NCI-H1436 (cell line): Measurements from ENCODE around the gene C2CD2L.
"Not testable (repeated sequence)": the region's sequence is repeated elsewhere in the genome, so short reads cannot be mapped to it uniquely, and the experiment has no call there.

ENCODE experiments used
- DNase-seq: peaks from one replicate; lab custom pipeline; 2025; lab: John Stamatoyannopoulos, UW

Gene C2CD2L

DNA sequence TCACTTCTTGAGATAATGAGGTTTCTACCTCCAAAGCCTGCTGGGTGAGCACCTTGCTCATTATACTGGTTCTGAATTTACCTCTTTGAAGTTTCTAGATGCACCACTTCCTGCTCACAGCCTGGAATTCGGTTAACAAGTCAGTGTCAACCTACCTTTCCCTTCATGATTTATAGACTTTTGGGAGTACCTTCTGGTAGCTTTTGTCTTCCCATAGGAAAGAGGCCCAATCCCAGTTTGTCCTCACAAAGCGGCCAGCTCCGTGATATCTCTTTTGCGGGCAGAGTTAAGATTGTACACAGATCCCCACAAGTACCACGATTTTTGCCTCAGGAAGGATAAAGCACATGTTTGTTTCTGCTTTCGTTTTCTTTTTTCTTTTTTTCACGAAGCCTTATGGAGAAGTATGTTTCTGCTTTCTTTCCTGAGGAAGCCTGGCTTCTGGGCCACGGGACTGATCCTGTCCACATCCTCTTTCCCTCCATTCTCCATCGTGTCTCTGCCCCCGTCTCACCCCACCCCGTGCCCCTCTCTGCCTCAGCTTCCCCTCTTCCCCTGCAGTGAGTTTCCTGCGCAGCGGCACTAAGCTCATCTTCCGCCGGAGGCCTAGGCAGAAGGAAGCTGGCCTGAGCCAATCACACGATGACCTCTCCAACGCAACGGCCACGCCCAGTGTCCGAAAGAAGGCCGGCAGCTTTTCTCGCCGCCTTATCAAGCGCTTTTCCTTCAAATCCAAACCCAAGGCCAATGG lies 8.5 kb downstream of the C2CD2L start:
- DNase-seq = no peak

DNA sequence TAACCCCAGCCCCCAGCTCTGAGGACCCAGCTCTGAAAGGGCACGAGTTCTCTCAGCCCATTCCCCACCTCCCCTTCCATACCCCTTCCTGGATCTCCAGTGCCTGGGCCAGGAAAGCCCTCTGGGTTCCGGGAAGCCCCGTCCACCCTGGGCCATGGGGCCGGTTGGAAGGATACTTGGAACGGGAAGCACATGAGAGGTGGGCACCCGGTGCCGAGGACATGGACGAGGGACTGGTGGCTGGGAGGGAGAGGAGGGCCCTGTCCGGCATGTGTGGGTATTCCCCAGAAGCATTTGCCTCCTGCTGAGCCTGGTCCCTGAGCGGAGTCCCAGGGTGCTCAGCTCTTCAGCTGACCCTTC lies 9.1 kb downstream of the C2CD2L start:
- DNase-seq = no peak

DNA sequence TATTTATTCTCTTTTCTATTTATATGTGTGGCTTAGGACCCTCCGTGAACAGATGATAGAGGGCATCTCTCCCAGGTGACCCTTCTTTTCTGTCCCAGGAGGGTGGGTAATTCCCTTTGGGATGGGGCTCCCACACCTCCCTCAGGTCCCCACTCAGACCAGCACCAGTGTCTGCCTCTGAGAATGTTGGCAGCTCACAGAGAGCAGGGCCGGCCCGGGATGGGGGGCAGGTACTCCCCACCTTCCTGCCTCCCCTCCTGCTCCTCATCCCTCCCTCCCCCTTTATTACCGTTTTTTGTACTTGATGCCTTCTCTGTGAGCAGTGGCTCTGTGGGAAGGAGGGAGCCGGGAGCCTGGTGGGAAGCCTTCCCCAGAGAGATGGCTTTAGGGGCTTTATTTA lies 9.5 kb downstream of the C2CD2L start:
- DNase-seq = no peak

DNA sequence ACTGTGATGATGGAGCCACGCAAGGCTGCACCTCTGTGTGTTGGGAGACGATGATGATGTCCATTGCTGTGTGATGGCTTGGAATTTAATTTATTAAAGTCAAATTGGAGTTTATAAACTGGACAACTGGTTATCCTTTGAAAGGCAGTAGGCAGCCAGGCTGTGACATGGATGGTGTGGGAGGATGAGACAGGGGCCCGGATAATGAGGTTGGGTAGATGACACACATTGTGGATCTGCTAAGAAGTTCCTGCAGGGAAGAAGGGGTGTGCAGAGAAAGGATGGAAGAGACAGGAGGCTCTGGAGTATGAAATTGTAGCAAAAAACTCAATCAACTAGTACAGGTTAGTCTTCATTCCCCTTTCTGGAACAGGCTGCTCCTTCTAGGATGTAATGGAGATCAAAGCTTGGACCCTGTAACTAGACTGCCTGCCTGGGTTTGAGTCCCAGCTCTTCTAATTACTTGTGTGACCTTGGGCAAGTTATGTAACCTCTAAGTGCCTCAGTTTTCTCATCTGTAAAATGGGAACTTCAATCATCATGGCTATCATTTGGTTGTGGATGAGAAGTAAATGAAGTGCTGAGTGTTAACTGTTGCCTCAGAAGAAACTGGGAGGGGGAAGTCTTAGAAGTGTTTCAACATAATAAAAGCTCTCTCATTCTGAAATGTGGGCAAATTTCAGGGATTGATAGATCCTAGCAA lies 10.0 kb downstream of the C2CD2L start:
- no peak for DNase-seq

DNA sequence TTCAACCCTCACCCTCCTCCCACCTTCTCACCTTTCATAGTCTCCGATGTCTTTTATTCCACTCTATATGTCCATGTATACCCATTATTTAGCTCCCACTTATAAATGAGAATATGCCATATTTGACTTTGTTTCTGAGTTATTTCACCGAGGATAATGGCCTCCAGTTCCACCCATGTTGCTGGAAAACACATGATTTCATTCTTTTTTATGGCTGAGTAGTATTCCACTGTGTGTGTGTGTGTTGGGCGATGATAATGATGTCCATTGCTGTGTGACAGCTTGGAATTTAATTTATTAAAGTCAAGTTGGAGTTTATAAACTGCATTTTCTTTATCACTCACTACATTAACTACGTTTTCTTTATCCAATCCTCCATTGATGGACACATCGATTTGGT lies 11.1 kb downstream of the C2CD2L start:
- DNase-seq = no peak

DNA sequence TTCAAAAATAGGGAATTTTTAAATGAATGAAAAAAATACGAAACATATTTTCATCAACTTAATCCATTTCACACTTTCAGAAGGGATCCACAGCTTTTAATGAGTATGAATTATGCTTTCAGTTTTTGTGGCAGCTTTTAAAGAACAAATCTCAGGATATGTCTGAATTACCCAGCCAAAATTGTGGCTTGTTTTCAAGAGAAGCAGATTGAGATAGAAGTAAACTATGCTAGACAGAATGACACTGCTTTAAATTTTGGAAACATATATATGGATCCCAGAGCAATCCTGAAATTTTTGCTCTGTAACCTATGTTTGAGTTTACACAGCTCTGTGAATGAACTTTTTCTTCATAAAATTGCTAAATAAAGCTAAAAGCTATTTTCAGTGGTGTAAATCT lies 11.8 kb downstream of the C2CD2L start:
- no peak for DNase-seq

DNA sequence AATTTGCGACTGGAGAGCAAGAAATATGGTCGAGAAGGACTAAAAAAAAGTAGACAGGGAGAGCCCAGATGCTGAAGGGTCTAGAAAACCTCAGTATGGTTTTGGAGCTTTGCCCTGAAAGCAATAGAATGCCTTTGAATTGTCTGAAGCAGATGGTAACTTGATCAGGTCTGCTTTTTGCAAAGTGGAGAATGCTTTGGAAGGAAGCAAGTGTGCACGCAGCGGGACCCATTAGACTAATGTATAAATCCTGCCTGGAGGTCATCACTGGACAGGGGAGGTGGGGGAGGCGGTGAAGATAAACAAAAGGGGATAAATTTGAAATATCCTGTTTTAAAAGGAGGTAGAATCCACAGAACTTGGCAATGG lies 13.5 kb downstream of the C2CD2L start:
- no peak for DNase-seq

DNA sequence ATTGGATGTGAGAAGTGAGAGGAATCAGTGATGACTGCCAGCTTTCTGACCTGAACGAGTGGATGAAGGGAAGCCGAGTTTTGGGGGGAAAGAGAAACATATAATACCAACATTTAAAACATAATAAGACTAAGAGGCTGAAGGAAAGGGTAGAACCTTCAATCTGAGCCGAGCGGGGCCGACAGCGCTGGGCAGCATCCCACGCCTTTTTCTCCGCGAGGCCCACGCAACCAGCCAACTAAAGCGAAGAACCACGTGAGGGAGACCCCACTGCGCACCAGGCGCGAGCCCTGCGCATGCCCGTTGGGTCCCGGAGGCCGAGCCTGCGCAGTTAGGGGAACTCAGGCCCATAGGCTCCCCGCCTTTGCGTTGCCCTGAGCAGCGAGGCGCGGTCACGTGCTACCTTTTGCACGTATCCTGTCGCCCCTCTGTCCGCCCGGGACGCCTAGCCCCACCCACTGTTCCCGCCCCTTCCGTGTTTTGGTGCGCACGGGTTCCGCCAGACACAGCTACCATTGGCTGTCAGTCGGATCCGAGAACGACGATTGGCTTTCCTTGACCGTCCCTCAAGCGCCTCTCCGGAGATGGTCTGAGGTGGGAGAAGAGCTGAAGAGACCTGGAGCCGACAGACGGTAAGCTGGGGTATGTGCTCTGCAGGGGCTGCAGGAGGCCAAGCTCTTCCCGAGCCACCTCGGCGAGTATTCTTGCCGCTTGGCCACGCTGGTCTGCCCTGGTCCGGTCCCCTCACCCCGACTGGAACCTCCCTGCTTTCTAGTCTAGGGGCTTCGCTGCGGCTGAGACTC lies 14.1 kb downstream of the C2CD2L start, which contains the start of gene HINFP:
Gene HINFP (plus strand): TSS at position 573 of the 803 bp plus-strand sequence. CDS start 5,365 bp downstream, outside the sequence.
- DNase-seq = peak; percentile 98

DNA sequence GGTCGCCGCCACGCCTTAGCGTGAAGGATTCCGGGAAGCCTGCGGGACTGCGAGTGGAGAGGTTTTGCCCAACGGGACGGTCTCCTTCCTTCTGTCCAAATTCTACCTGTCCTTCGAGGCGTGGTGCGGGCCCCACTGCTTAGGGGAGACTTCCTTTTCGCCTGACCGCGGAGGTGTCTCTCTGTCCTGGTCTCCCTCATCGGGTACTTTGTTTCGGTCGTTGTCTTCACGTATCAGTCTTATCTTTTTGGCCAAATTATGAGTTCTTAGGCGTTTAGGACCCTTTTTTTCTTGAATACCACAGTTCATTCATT lies 14.6 kb downstream of the C2CD2L start:
- no peak for DNase-seq

DNA sequence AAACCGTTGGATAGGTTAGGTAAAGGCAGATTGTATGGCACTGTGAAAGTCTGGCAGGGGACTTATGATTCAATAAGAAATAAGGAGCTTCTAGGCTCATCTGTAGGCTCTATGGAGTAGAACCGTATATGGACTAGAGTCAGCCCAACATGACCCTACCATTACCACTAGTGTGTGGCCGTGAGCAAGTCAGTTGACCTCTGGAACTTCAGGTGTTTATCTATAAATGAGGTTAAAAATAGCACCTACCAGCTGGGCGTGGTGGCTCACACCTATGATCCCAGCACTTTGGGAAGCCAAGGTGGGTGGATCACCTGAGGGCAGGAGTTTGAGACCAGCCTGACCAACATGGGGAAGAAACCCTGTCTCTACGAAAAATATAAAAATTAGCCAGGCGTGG lies 18.7 kb downstream of the C2CD2L start:
- DNase-seq = no peak

DNA sequence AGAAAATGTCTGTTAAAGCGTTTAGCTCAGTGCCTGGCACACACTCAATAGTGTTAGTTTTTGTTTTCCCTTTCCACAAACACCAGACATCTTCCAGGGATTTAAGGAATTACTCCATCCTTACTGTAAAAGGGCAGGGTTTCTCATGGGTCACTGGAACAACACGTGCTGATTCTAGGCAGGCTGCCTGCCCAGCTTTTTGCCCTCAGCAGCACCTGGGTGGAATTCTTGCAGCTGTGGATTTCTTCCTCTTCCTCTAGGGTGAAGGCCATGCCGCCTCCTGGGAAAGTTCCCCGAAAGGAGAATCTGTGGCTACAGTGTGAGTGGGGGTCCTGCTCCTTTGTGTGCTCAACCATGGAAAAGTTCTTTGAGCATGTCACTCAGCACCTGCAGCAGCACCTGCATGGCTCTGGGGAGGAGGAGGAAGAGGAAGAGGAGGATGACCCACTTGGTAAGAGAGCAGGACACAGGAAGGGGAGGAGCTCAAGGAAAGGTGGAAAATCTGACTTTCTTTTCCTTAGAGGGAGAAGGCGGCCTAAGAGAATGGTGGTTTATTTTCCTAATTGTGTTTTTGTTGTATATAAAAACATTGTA lies 19.6 kb downstream of the C2CD2L start:
- no peak for DNase-seq

DNA sequence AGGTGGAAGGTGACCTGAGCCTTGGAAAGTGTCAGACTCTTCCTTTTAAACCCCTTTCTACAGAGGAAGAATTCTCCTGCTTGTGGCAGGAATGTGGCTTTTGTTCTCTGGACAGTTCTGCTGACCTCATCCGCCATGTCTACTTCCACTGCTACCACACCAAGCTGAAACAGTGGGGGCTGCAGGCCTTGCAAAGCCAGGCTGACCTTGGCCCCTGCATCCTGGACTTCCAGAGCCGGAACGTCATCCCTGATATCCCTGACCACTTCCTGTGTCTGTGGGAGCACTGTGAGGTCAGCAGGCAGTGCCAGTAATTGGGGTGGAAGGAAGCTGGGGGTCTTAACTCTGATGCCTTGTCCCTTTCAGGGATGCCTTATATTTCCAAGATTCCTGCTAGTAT lies 23.5 kb downstream of the C2CD2L start:
- no peak for DNase-seq

DNA sequence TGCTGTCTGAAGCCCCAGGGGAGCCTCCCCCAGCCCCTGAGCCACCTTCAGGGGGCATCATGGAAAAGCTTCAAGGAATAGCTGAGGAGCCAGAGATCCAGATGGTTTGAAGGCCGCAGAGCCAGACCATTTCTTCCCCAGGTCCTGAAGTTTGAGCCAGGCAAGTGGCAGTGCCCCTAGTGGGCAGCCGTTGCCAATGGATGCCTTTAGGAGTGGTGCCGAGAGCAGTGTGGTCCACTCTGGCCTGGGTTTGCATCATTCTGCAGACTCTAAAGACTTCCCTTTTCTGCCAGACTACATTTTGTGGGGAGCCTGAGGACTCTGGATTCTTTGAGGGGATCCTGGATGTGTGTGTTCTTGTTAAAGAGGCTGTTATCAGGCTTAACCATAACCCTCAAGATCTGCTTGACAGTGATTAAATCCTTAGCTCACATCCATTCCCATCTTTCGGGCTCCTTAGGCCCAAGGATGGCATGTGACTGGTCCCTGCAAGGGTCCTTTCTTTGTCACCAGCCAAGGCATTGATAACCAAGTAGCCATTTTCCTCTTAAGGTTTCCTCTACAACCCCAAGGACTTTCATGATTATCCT lies 27.3 kb downstream of the C2CD2L start:
- no peak for DNase-seq

DNA sequence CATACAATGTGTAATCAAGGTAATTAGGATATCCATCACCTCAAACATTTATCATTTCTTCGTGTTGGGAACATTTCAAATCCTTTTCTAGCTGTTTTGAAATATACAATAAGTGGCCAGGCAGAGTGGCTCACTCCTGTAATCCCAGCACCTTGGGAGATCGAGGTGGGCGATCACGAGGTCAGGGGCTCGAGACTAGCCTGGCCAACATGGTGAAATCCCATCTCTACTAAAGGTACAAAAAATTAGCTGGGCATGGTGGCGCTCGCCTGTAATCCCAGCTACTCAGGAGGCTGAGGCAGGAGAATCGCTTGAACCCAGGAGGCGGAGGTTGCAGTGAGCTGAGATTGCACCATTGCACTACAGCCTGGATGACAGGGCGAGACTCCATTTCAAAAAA lies 32.1 kb downstream of the C2CD2L start:
- not testable (repeated sequence) for DNase-seq

DNA sequence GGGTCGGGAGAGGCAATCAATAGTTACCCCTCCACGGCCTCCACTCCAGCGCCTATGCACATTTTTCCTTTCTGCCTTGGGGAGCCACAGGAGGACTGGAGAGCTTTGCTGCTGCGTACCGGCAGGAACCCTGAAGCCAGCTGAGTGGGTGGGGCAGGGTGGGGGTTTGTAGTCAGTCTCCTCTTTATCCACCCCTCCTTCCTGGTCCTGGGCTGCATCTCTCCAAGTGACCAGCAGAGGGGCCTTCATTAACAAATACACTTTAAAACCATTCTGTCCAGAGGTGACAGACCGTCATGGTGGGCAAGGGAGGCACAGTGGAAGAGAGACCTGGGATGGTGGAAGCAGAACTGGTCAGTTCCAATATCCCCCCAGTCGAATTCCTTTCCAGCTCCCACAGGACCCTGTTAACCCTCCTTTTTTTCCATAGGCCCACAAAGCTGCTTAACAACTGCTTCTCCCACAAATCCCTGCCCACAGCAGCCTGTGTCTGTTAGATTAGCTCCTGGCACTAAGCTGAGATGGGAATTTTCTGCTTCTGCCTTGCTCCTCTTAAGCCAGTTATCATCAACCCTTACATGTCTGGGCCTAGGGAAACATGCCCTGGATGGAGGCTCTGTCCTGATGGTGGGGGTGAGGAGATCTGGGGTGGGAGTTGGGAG lies 37.8 kb downstream of the C2CD2L start:
- DNase-seq = no peak

DNA sequence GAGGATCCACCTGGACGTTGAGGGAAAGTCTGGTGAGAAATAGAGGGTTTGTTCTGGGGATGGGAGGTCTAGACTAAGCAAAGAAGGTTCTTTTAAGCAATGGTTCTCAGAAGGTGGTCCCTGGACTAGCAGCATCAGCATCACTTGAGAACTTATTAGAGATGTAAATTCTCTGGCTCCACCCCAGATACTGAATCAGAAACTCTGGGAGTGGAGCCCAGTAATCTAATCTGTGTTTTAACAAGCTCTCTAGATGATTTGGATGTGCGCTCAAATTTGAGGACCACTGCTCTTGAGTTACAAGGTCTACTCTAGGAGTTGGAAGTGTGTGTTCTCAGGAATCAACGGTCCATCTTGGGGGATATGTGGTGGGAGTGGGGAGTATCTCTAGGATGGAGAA lies 38.4 kb downstream of the C2CD2L start:
- DNase-seq = no peak

DNA sequence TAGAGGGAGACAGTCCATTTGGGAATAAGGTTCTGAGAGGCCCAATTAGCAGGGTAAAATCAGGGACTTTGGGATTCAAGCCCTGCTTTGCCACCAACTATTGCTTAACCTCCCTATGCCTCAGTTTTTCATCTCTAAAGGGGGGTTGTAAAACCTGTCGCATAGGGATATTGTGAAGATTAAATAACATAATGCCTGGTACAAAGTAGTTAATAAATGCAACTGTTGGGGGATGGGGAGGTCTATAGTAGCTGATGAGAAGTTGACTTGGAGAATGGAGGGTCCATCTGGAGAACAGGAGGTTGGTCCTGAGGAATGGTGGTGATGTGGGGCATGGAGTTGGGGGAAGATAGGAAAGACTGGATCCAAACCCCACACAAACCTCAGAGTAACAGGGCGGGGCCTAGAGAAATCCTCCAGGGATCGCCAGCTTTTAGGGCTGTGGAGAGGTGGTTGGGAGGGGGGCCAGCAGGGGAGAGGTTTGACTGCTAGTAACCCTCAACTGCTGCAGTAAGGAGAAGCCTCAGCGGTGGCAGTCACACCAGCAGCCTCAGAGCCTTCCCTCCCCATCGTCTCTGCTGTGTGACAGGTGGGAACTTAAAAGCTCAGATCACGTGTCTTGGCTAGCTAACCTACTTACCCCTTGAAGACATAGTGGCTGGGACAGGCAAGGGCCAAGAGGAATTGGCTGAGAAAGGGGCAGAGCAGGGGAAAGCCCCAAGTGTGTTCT lies 40.6 kb downstream of the C2CD2L start:
- peak; percentile 23 for DNase-seq

DNA sequence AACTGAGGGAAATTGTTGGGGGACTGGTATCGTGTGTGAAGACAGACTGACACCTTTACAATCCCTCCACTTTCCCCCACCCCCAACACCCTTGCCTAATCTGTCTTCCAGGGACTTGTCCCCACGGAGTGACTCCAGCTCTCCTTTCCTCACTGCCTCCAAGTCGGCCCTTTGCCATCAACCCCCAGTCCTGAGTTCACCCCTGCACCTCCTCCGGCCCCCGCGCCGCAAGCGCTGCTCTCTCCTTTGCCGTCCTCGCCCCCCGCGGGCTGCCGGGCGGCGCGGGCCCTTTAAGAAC lies 41.5 kb downstream of the C2CD2L start:
- no peak for DNase-seq

DNA sequence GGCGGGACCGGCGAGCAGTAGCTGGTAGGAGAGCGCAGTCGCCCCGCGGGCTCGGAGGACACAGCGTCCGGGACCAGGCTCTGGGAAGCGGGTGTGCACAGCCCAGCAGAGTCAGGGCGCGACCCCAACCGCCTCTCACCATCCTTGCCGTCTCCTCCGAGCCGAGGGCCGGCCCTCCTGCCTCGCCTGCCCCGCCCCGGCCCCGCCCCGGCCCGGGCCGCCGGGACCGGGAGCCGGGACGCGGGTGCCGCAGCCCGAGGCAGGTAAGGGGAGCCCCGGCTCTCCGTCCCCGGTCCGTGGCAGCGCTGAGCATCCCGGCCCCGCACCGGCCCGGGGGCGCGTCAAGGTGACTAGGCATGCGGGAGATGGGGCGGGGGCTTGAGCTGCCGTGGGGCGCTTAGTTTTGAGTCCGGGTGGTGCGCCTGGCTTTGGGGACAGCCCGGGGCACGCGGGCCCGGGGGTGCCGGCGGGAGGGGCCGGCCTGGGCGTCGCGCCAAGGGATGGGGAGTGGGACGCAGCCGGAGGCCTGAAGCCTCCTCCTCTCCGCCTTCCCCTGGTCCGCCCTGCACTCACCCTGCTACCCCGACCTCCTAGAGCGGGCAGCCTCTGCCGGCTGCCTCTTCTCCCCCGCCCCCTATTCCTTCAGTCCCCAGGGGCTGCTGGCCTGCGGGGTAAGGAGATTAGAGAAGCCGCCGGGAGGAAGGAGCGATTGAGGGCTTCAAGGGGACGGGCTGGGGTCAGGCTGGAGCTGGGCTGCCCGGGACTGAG lies 42.1 kb downstream of the C2CD2L start, which contains the start of gene ABCG4:
Gene ABCG4 (plus strand): TSS at position 35 of the 768 bp plus-strand sequence. CDS start 914 bp downstream, outside the sequence.
- DNase-seq = no peak

DNA sequence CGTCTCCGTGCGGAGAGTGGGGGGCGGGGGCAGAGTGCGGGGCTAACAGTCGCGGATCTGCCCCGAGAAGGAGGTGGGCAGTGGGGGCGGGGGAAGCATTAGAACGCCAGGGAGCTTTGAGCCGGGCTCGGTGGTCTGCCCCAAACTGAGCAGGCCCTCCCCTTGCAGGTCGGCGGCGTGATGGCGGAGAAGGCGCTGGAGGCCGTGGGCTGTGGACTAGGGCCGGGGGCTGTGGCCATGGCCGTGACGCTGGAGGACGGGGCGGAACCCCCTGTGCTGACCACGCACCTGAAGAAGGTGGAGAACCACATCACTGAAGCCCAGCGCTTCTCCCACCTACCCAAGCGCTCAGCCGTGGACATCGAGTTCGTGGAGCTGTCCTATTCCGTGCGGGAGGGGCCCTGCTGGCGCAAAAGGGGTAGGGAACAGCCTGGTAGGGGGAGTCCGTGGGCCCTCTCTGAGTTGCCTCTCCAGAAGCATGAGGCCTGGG lies 42.7 kb downstream of the C2CD2L start:
- no peak for DNase-seq
